ENCODE data around the gene RABGAP1L.

GRCh38 chr1:174152427-174152826, 6.9 kb upstream of the RABGAP1L start:
- no peak for TF ChIP-seq CTCF (IDR thresholded peaks at IDR 0.05)
- TF ChIP-seq, protein P1, sequence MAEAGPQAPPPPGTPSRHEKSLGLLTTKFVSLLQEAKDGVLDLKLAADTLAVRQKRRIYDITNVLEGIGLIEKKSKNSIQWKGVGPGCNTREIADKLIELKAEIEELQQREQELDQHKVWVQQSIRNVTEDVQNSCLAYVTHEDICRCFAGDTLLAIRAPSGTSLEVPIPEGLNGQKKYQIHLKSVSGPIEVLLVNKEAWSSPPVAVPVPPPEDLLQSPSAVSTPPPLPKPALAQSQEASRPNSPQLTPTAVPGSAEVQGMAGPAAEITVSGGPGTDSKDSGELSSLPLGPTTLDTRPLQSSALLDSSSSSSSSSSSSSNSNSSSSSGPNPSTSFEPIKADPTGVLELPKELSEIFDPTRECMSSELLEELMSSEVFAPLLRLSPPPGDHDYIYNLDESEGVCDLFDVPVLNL (CRISPR knock-in tag; IDR thresholded peaks at IDR 0.05; ENCODE audit: borderline replicate concordance, low read depth): no peak
- TF ChIP-seq ELF4 (CRISPR knock-in tag; IDR thresholded peaks at IDR 0.05; ENCODE audit: low read depth): no peak
- no peak for TF ChIP-seq ZMAT4 (CRISPR knock-in tag; IDR thresholded peaks at IDR 0.05)
- TF ChIP-seq JUN (CRISPR knock-in tag; IDR thresholded peaks at IDR 0.05): no peak
- TF ChIP-seq NFYB (CRISPR knock-in tag; conservative IDR thresholded peaks at IDR 0.05; ENCODE audit: low read depth): no peak
